Mesenteric fat pad (tissue), 1 donor: ENCODE results near the gene RAB3C. TPM values are rescaled to one million over a fixed set of nuclear protein-coding genes. Genes with fewer than 3 reads are reported as not detected.

Experiments
- DNase-seq: peaks from one replicate; pipeline ENCODE4 v3.0.0-alpha.2; 2020; ENCODE audit warnings: low spot score
- total RNA-seq: library from RNA; stranded (reverse); fragmentation: NEBNext Ultra II Directional; extraction: Animal tissue kit (Norgen Biotek cat#: 25700); gene quantifications from one replicate; pipeline ENCODE4 v1.2.1, GENCODE V29; 2021
- donor health status: DM: yes; HTN: yes; CAD: no.

RAB3C gene
- total RNA-seq, 1 donor from 2014 or later = 8.4 TPM

GRCh38 chr5:58868931-58869330 is 286.1 kb downstream of the RAB3C start:
- no peak for DNase-seq

GRCh38 chr5:58871648-58872242 is 288.9 kb downstream of the RAB3C start:
- DNase-seq = no peak

- DNase-seq = no peak
These were observed 289.9 kb downstream of the RAB3C start for GRCh38 chr5:58872670-58873273.

DNA sequence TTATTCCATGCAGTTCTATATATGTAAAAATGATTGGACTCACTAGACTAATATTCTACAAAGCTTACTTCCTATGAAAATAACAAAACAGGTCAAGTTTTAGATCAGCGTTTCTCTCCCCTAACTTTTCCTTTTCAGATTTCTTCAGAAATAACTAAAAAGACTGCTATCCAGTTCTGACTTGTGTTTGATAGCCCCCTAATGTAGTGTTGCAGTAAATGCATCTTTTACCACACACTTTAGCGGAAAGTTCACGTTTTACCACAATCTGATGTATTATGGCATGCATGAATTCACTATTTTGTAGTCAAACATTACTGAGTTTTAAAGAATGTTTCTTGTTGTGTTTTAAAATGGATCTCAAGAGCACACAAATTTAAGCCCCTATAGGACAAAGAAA is 292.7 kb downstream of the RAB3C start:
- DNase-seq = no peak

- no peak for DNase-seq
These were observed 302.4 kb downstream of the RAB3C start for GRCh38 chr5:58885260-58885659.

- DNase-seq = no peak
These were observed 303.7 kb downstream of the RAB3C start for GRCh38 chr5:58886315-58887207.

DNA sequence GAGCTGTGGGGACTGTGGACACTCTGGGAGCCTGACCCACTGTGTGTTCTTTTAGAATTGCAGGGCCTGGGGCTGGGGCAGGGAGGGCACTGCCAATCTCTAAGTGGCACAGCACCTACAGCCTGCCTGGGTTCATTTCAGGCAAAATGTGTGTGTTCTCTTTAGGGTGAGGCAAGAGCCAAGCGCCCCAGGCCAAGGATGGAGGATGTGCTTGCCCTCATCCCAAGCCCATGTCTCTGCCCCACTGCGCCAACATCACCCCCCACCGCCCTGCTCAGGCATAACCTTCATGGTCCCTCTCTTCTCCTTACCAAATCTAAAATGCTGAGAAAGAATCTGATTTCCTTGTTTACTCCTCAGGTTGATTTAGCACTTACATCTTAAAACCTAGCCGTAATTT is 304.4 kb downstream of the RAB3C start:
- DNase-seq = no peak

DNA sequence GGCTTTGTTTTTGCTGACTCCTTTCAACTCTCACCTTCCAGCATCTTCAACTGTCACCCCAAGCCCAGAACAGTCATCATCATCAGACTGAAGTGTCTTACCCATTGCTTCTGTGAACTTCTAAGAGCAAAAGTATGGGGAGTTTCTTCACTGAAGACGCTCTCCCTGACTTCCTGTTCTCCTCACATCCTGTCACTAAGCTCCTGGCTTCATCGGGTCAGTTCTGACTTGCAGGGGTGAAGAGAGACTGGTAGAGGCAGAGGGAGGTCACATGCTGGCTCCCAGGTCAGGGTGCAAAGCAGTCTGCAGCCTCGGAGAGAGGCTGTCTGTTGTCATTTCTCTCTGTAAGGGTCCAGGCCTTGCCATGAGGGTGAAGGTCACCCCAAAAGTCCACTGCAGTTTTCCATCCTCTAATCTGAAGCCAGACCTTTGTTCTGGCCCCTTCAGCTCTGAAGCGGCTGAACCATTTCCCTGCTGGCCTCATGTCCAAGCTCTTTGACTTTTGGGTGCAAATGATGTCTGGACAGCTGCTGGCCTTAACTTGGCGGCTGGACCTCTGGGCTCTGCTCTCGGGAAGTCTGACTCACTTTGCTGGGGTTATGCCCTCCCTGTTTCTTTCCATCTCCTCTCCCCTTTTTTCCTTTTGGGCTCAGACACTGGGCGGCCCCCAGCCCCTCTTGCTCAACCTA is 305.0 kb downstream of the RAB3C start:
- DNase-seq = no peak

- no peak for DNase-seq
These were observed 307.4 kb downstream of the RAB3C start for GRCh38 chr5:58890265-58890664.

DNA sequence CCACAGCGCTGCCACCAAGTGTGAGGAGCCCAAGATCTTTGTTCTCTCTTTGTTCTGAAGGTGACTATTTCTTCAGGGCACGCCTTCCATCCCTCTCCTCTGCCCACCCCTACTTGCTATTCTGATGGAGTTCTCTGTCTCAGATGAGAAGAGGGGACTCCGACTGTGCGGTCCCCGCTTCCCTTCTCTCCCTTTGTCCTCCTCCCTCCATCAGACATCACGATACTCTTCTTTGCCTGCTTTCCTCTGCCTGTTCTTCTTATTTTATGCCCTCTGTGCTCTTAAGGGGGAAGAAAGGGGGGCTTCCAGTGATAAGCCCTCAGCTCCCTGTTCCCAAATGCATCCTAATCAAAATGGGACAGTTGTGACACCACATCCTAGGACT is 307.8 kb downstream of the RAB3C start:
- no peak for DNase-seq

DNA sequence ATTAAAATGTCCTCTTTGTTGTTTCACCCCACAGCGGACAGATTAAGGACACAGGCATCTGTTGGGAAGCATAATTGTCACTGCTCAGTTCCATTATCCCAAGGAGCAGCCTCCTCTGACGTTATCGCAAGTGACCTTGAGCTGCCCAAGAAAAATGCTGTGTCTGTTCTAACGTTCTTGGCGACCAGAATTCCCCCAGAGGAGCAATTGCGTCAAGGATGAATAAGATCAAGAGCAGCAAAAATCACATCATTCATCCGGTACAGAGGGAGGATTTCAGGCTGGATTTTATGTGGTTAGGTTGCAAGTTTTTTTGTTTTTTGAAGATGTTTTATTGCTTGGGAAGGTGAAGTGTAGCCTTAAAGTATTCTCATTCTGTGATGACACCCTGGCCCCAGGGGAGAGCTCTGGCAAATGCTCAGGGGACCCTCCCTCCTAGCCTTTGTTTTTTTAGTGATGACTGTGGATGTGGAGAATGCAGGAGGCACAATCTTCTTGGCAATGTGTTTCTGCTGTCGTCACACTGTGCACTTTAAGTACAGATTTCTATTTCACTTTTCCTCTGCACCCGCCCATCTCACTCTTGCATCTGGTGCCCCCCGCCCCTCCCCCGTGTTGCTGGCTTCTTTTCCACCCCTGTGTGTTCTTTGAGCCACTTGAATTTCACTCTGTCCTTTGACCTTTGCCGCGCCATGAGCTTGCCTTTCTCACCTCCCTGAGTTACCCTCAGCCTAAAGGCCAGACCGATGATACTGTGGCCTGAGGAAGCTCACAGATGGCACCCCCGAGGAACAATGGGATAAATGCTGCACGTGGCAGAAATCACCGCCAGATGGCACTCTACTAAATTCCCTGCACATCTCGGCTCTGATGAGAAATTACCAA is 308.5 kb downstream of the RAB3C start:
- no peak for DNase-seq

DNA sequence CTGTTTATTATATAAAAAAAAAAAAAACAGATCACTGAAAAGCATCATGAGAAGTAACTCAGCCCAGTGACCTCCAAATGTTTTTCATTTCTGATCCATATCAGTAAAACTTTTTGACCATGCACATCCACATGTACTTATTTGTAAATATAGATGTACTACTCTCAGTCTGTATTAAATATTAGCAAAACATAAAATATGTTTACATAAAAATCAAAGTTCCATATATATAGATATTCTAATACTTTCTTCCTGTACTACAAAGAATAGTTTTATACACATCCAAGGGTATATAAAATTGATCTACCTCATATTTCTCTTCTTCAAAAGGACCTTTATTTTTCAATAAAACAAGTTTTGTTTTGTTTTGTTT is 309.1 kb downstream of the RAB3C start:
- no peak for DNase-seq

DNA sequence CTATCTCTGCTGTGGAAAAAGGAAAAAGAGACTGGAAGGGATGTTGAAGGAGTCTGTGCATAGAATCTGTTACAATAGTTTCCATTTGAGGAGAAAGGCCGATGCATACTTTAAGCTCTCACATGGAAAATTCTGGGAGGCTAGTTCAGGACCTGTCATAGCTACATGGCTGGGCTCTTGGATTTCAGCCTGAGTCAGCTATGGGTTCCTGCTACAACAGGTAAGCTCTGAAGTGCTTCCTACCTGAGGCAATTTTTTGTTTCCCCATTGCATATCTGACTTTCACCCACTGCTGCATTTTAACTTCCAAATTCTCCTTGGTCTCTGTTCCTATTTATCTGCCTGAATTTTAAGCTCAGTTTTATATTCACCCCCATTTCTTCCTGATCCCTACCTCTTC is 310.7 kb downstream of the RAB3C start:
- DNase-seq = no peak

GRCh38 chr5:58898006-58898405 is 315.1 kb downstream of the RAB3C start:
- no peak for DNase-seq

- no peak for DNase-seq
These were observed 315.7 kb downstream of the RAB3C start for GRCh38 chr5:58898538-58898937.

- DNase-seq = no peak
These were observed 318.4 kb downstream of the RAB3C start for GRCh38 chr5:58901271-58901670.

DNA sequence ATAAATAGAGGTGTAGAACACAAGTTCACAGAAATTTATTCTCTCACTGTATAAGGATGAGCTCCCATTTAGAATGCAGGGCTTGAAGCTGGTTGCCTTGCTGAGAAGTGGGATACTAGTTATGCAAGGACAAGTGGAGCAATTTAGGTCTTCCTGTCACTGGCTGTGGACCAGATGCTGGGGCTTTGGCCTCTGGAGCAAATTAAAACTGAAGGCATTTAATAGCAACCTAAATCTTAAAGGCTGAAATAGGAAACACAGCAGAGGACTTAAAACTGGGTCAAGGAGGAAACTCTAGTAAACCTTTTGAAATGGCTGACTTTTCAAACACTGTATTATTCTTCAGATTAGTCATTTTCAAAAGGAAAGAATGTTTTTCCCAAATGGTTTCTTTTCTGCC is 319.4 kb downstream of the RAB3C start:
- DNase-seq = no peak

DNA sequence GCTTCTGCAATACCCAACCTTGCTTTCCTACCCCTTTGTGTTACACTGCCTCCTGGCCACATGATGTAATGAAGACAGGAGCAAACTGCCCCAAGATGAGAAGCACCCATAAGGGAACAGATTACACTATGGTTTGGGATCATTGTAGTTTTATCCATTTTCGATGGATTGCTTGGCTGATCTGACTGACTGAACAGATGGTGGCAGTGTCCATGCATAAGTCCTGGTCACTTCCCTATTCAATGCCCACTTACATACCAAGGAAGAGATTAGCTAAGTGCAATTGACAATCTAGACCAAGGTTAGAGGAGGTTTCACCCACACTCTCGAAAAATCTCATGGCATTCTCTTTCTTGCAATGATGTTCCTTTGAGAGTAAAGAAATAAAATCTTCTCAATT is 319.9 kb downstream of the RAB3C start:
- DNase-seq = no peak

GRCh38 chr5:58904737-58905136 is 321.9 kb downstream of the RAB3C start:
- no peak for DNase-seq

DNA sequence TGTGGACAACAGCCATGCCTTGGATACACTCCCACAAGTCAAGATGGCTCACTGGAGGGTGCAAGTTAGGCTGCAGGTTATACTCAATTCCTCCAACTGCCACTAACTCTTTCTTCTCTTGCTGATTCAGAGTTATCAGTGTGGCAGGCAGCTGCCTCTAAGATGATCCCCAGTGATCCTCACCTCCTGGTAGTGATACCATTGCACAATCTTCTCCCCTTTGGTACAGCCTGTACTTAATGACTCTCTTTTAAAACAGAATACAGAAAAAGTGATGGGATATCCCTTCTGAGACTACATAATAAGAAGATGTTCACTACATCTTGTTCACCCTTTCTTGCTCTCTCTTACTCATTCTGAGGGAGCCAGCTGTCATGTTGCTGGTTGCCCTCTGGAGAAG is 323.1 kb downstream of the RAB3C start:
- no peak for DNase-seq
